GM19468 (cell line): ENCODE measurements around the gene VILL.
"Not testable (repeated sequence)": the region's sequence is repeated elsewhere in the genome, so short reads cannot be mapped to it uniquely, and the experiment has no call there.

Experiments used
- ATAC-seq: cut with Tn5 transposase; IDR thresholded peaks from one replicate; pipeline ENCODE4 v1.9.1; 2021; ENCODE audit warnings: mild to moderate bottlenecking, moderate library complexity, moderate number of reproducible peaks; ENCODE audit not compliant: unreplicated experiment; ENCODE audit errors: extremely low read depth

VILL gene

DNA sequence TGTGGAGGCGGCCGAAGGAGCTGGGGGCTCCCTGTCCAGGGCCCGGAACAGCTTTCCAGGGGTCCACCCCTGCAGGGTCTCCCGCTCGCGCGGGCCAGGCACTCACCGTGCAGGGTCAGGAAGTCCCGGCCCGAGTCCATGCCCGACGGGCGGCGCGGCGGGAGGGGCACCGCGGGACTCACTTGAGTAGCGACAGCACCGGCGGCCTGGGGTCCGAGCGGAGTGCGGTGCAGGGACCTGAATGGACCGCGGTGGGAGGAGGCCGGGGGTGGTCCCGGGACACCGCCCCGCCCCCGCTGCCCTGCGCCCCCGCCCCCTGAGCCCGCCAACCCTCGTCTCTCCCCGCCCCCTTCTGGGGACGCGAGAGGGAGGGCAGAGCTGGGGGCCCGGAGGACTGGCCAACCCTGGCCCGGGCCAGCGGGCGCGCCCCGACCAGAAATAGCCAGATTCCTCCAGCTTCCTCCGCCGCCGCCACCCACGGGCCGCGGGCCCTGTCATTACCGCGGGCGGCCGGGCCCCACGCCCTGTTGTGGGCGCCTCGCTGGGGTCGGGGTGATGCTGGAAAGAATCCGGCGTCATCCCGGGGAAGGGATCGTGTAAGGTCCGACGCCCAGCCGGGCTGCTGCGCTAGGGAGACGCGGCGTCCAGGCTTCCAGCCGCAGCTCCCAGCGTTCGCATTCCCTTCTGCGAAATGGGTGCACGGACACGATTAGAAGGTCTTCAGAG, 39.0 kb downstream of the VILL start, which contains the start of gene PLCD1:
Gene PLCD1, minus strand, starts transcription at position 243 of the 726 bp plus-strand sequence. Its CDS starts 103 bp downstream, at position 140.
- ATAC-seq: no peak

DNA sequence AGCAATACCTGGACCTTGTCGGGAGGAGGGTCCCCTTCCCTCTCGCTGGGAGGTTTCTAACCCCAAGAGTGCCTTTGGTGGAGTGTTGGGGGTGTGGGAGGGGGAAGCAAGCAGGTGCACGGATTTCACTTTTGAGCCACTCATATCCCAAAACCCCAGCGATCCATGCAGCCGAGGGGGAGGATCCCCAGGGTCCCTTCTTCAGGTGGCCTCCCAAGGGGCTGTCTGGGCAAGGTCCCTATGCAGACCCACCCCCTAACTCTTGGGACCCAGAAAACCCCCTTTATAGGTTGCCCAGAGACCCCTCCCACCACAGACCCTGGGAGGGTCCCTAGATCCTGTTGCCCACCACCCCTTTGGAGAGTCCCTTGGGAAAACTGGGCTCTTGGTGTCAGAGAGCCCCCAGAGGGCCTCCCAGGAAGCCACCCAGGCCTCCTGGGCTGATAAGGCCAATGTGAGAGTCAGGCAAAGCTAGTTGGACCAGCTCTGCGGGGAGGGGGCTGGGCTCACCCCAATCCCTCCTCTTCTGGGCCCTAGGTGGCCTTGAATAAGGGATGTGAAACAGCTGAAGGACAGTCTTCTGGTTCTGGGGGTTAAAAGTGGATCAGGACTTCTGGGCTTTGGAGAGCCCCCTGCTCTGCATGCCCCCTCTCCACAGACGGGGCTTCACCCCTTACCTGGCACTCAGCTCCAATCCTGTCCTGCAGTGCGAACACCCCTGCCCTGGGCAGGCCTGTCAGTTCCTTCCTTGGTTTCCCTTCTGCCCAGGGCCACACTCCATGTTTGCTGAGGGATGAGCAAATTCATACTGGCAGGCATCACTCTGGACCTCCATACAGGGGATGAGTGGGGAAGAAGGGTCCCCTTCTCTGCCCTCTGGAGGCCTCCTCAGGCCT, 39.8 kb downstream of the VILL start:
- ATAC-seq: no peak

DNA sequence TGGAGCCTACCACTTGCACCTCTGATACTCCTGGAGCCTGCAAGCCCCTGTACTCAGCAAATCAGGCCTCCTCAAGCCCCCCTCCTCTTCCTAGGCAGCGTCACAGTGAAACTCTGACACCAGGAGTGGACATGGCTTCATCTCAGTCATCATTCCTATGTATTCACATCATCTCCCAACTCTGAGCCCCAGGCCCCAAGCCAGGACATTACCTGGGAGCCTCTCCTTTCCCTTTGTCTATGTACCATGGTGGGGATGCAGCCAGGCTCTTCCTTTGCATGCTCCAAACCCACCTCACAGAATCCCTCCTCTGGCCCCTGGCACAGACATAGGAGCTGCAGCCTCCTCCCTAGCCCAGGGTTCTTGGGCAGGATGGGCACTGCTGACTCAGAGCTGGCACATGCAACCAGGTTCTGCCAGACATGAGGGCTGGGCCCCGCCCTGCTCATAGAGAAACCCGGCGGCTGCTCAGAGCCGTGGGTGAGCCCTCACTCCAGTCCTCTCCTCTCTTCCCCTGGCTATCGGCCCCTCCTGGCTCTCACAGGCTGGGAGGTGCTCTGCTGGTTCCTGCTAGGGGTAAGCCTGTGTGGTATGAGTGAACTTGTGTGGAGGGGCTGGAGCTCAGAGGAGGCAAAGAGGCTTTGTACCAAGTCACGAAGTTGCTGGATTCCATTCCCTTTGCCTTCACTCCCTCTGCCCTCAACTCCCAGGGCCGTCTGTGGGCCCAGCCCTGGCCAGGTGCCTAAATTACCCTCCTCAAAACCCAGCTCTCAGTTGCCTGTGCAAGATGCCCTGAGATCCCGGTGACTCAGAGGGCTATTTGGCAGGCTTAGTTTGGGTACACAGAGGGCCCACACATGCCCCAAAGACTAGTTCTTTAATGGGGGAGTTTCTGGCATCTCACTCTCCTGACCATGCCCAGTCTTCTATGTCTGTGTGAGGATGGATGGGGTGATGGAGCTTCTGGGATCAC, 40.7 kb downstream of the VILL start:
- ATAC-seq: no peak

DNA sequence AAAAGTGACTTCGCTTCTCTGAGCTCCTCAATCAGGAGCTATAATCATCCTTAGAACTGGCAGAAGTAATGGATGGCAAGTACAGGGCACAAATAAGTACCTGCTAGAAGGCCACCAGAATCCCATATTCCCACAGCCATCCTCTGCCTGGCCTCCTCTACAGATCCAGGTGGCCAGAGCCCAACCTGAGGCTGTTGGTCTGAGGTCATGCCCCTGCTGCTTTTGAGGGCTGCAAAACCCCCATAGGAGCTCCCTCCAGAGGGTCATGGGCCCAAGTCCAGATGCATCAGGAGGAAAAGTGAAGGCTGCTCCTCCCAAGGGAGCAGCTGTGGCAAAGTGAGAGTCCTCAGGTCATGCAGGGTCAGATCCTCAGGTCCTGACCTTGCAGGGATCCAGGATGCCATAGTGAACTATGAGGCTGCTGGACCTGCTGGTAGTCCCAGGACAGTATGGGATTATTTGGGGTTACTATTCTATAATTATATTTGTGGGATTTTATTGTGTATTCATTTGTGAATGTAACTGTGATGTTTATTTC, 41.8 kb downstream of the VILL start:
- ATAC-seq: no peak

DNA sequence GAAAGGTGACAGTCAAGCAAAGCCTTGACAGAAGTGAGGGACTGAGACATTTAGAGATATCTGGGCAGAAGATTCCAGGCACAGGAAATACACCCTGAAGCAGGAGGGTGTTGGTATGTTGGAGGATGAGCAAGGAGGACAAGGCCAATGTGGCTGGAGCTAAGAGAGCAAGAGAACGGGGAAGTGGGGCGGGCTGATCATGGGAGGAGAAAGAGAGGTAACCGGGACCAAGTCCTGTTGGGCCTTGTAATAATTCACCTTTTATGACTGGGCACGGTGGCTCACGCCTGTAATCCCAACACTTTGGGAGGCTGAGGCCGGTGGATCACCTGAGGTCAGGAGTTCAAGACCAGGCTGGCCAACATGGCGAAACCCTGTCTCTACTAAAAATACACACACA, 43.0 kb downstream of the VILL start:
- ATAC-seq: not testable (repeated sequence)

DNA sequence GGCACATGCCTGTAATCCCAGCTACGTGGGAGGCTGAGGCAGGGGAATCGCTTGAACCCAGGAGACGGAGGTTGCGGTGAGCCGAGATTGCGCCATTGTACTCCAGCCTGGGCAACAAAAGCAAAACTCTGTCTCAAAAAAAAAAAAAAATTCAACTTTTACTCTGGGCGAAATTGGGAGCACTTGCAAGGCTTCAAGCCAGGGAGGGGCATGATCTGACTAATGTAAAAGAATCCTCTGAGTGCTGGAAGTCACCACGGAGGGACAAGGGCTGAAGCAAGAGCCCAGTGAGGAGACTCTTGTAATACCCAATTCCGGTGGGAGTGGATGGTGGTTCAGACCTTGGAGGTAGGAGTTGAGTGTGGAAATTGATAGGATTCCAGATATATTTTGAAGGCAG, 43.7 kb downstream of the VILL start:
- ATAC-seq: not testable (repeated sequence)

DNA sequence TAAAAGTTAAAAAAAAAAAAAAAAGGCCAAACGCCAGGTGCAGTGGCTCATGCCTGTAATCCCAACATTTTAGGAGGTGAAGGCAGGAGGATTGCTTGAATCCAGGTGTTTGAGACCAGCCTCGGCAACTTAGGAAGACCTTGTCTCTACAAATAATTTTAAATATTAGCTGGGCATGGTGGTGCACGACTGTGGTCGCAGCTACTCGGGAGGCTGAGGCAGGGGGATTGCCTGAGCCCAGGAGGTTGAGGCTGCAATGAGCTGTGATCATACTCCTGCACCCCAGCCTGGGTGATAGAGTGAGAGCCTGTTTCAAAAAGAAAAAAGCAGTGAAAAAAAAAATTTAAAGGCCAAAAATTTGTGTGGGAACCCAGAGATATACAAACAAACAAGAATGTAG, 45.7 kb downstream of the VILL start:
- no peak for ATAC-seq

DNA sequence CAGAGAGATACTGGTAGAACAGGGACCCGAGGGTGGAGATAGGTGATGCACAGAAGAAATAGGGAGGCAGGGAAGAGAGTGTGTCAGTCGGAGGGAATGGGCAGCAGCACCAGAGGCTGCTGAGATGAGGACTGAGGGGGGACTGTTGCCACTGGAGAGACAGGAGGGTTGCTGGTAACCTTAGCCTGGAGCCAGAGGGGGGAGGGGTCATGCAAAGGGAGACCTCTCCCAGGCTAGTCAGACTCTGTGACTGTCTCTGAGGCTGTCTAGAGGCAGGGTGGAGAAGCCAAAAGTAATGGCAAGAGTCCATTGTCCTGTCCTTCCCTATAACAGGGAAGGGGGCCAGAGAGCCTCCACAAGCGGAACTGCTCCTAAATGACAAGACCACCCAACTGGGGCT, 46.3 kb downstream of the VILL start:
- no peak for ATAC-seq

DNA sequence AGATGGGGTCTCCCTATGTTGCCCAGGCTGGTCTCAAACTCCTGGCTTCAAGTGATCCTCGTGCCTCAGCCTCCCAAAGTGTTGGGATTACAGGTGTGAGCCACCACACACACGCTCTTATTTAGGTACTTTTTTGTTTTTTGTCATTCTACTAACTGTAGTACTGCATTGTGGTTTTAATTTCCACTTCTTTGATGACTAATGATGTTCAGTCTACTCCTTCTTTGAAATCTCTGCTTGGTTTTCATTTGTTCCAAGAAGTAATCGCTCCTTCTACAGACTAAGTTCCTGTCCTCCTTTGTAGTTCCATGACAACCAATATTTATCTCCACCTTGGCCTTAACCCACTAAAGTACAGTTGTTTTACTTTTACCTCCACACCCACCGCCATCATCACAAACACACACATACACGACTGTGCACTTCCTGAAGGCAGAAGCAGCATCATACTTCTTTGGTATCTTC, 47.9 kb downstream of the VILL start:
- no peak for ATAC-seq

DNA sequence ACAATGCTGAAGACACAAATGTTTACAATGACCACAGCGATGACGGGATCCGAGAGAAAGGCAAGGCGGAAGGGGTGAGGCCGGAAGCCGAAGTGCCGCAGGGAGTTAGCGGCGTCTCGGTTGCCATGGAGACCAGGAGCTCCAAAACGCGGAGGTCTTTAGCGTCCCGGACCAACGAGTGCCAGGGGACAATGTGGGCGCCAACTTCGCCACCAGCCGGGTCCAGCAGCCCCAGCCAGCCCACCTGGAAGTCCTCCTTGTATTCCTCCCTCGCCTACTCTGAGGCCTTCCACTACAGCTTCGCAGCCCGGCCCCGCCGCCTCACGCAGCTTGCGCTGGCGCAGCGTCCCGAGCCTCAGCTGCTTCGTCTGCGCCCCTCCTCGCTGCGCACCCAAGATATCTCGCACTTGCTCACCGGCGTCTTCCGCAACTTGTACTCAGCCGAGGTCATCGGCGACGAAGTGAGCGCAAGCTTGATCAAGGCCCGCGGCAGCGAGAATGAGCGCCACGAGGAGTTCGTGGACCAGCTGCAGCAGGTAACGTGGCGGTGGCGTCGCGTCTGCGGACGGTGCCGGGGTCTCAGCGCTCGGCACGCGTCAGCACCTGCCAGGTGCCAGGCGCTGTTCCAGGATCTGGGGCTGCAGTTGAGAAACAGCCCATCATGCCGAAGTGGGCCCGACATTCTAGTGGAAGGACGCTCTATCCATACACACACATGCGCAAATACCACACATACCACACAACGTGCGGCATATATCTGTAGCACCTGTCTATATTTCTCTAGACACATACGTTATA, 48.7 kb downstream of the VILL start, which contains the start of gene DLEC1:
Gene DLEC1, plus strand, starts transcription at position 108 of the 798 bp plus-strand sequence. Its CDS starts 18 bp downstream, at position 126.
- ATAC-seq: peak; percentile 20

DNA sequence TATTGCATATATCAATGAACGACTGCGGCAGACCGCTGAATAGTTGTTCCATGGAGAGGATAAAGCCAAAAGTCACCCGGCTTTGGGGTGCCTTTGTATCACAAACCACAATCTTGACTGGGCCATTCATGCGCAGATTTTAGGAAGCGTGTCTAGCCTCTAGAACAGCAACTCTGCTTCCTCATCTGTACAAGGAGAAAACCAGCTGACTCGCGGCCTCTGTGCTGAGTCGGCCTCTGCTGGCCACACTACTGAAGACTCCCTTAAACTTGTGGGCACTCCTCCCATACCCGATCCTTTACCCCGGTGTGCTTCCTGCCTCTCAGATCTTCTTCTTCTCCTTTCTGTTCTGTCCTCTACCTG, 49.3 kb downstream of the VILL start:
- peak; percentile 24 for ATAC-seq

DNA sequence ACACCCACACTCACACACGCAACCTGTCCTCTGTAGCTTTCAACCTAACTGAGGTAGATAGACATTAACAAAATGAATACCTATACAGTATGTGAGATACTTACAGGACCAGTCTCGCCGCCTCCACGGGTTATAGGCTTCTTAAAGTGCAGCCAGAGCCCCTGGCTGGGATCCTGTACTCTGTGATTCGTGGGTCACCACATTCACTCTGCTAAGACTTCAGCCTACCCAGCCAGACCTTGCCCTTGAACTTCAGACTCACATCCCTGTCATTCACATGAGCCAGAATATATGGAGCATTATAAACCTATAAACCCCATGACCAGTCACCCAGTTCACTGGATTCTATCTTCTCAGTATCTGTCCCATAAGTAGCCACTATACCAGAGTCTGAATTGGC, 49.8 kb downstream of the VILL start:
- ATAC-seq: no peak

DNA sequence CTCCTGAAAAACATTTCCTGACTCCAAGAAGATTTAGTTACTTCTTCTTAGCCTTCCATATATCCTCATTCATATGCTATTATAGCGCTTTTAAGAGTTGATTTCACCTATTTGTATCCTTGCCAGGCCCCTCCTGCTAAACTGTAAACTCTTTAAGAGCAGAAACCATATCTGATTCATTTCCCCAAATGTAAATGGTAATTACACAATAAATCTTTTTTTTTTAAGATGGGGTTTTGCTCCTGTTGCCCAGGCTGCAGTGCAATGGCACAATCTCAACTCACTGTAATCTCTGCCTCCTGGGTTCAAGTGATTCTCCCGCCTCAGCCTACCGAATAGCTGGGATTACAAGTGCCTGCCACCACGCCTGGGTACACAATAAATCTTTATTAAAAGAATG, 52.9 kb downstream of the VILL start:
- no peak for ATAC-seq

DNA sequence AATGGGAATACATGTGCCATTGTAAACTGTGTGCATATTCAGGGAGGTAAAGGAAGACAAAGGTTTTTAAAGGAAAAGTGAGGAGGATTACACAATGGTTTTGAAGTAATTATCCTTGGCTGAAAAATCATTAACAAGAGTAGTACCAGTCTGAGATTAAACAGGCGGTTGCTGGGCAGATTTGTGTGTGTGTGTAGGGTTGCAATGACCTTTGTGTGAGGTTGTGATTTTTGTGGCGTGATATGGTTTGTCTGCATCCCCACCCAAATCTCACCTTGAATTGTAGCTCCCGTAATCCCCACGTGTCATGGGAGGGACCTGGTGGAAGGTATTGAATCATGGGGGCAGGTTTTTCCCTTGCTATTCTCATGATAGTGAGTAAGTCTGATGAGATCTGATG, 55.4 kb downstream of the VILL start:
- no peak for ATAC-seq

DNA sequence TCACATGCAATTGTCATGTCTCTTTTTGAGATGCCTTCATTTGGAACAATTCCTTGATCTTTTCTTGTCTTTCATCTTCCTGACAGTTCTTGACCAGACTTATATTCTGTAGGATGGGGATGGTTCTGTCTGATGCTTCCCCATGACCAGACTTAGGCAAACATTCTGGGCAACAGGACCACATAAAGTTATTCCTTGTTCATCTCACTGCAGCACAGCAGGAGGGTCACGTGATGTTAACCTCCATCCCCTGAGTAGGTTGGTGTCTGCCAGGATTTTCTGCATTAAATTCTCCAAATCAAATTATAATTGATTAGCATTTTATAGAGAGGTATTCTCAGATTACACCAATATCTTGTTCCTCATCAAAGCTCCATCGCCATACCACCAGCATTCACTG, 56.2 kb downstream of the VILL start:
- no peak for ATAC-seq

DNA sequence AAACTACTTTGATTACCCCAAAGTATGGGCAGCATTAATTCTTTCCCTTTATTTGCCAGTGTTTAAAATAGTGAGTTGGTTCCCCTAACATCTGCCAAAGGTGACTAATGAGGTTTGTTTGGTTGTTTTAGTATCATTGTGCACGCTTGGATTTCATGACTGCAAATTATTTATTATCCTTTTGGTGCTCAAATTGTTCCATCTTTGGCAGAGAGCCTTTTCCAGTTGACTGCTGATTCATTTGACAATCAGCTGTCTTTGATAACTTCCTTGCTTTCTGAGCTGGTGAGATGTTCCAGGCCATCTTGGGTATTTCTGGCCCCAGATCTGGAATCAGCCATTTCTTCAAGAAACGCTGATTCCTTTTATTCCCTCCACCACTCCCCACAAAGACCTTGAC, 57.3 kb downstream of the VILL start:
- no peak for ATAC-seq

DNA sequence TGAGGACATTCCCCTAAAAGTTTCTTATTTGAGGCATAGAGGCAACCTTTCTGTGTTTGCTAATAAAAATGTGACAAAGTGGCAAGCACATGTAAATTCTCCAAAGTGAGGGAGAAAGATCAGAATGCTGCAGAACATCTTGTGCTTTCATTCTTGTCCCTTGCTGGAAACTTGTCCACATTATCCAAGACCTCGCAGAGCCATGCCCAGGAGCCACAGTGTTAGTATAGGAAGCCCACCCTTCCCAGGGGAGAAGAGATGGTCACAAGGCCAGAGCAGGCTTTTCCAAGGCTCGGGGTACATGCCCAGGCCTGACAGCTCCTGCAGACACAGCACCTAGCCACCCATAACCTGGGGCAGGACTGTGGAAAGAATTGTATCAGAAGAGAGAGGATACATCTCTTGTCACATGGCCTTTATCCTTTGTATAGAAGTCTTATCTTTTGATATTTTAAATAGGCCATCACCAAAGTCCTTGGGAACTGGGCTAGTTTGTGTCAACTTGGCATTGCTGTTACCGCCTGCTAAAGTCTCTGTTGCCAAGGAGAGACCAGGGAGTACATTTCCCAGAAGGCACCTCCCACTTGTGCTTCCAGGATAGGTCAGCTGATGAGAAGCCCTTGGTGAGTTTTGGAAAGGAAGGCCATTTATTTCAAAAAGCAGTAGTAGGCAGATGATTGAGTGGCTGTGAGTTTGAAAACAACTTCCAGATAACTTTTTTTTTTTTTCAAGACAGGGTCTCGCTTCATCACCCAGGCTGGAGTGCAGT, 59.0 kb downstream of the VILL start:
- no peak for ATAC-seq

DNA sequence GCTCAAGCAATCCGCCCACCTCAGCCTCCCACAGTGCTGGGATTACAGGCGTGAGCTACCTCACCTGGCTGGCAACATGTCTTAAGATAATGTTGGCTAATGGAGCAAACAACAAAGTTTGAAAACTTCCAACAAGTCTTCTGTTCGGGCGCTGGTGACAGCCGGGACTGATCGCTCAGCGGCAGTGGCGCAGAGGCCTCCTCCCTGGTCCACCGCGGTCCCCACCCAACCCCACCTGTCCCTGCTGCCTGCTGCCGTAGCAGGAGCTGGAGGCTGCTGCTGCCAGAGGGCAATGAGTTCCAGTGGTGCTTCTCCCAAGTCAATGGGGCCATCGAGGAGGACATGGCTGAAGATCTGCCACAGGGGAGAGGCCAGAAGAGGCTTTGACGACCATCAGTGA, 60.5 kb downstream of the VILL start:
- ATAC-seq: no peak
